22Rv1 (cell line): ENCODE data around the gene PITPNM1.

Experiments used
- H3K27ac ChIP-seq: fragments of 450-650 bp; 2 replicates; pipeline ENCODE4 v1.5.1; 2017
- CTCF ChIP-seq: fragments of 450-650 bp; IDR thresholded peaks from 2 replicates; pipeline ENCODE4 v1.5.1; 2017; ENCODE audit warnings: mild to moderate bottlenecking
- ZFX ChIP-seq: fragments of 450-650 bp; IDR thresholded peaks from 2 replicates; pipeline ENCODE4 v1.6.1; 2017; ENCODE audit warnings: antibody characterized with exemption, borderline replicate concordance

The PITPNM1 gene

GRCh38 chr11:67500831-67501715 lies 4.1 kb downstream of the PITPNM1 start:
- no peak for TF ChIP-seq ZFX
- H3K27ac ChIP-seq: no peak overlapping the region

DNA sequence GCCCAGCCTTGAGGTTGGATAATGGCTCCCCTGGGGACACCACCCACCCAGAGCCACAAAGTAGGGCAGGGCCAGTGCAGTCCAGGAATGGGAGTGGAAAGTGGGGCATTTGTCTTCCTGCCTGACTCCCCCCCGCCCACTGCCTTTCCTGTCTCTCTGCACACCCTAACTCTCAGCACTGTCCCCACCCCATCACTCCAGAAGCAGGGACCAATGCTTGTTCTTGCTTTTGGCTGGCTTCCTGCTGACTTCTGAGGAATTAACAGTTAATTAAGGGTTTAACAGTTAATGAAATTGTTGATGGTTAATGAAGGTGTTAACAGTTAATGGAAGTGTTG lies 4.7 kb downstream of the PITPNM1 start:
- TF ChIP-seq CTCF: no peak
- no peak for TF ChIP-seq ZFX
- no peak overlapping the region for H3K27ac ChIP-seq

GRCh38 chr11:67499808-67500483 lies 5.2 kb downstream of the PITPNM1 start:
- TF ChIP-seq ZFX (no peak), CTCF (no peak)
- no peak overlapping the region for H3K27ac ChIP-seq

DNA sequence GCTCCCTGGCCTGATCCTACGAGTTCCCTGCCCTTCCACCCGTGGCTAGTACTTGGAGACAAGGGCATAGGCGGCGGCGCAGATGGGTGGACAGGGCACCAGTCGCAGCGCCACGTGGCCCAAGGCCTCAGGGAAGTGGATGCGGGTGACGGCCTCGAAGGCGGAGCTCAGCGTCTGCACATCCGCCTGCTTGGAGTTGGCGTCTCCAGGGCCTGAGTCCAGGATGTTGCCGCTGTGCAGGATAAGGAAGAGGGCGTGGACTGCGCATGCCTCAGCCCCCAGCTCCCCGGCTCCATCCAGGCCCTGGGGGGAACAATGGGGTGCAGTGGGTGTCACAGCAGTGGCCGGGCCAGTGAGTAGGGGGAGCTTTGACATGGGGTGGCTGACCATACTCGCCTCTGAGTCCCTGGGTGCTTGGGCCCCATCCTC lies 6.6 kb downstream of the PITPNM1 start:
- H3K27ac ChIP-seq: no peak overlapping the region
- TF ChIP-seq CTCF (no peak), ZFX (no peak)

DNA sequence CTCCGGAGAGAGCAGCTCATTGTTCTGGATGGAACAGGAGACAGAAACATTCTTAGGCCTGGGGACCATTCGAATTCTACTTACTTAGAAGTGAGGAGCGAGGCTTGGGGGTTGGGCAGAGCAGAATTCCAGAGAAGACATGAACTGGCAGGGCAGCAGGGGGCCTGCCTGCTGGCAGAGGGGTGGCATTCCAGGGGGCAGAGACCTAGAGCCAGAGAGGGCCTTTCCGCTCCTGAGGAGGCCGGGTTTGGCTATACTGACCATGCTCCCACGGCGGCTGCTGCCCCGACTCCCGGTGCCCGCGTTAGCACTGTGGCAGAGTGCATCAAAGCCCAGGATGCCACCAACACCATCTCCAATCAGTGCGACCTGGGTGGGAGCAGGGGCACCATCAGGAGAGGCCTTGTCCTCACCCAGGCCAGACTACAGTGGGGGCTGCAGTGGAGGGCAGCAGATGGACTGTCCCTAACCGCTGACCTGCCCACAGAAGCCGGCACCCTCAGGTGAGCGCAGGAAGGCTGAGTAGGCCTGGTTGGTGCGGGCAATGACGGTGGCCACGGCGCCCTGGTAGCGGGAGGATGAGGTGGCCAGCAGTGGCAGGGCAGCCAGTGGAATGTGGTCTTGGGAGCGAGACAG lies 7.4 kb downstream of the PITPNM1 start:
- TF ChIP-seq CTCF: no peak
- TF ChIP-seq ZFX: no peak
- H3K27ac ChIP-seq: no peak overlapping the region

GRCh38 chr11:67496113-67496512 lies 9.1 kb downstream of the PITPNM1 start:
- TF ChIP-seq CTCF (no peak), ZFX (no peak)
- no peak overlapping the region for H3K27ac ChIP-seq

- TF ChIP-seq CTCF: no peak
- TF ChIP-seq ZFX: no peak
Measured at GRCh38 chr11:67495234-67496005, 9.7 kb downstream of the PITPNM1 start.

More at GRCh38 chr11:67495234-67496005, 9.7 kb downstream of the PITPNM1 start:
- no peak overlapping the region for H3K27ac ChIP-seq
